ENCODE data around the gene FEN1. TPM values are rescaled to one million over a fixed set of nuclear protein-coding genes. Genes with fewer than 3 reads are reported as not detected.

FEN1 gene
- total RNA-seq, 2 donors from 2014 or later: 14.4 to 67.9 TPM

DNA sequence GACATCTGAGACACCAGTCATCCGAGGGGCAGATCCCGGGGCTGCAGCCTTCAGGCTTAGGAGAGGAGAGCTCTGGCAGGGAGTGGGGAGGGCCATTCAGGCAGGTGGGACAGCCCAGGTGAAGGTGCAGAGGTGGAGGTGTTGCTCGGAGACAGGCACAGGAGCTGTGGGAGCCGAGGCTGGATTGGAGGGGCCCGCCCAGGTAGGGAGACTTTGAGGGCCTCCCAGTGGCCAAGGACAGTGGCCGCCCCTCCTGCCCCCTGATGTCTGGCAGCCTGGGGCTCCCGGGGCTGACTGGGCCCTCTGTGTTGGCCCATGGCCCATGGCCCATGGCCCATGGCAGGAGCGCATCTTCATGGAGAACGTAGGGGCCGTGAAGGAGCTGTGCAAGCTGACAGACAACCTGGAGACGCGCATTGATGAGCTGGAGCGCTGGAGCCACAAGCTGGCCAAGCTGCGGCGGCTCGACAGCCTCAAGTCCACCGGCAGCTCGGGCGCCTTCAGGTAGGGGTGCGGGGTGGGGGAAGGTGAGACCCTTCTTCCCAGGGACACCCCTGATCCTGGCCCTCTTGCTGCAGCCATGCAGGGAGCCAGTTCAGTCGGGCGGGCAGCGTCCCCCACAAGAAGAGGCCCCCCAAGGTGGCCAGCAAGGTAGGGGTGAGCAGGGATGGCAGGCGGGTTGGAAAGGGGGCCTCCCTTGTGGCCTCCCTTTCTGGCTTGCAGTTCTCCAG, 13.6 kb upstream of the FEN1 start:
- Histone ChIP-seq H3K9me3 (no peaks in the 10 kb centered on the region), H3K4me3 (no peak overlapping the region), H3K9ac (ENCODE audit: low read depth in 2 of 2, low read length in 2 of 2) (no peak overlapping the region), H3K36me3 (no peaks in the 10 kb centered on the region), H3K27ac (no peak overlapping the region), H3K4me1 (no peaks in the 10 kb centered on the region), H3K27me3 (no peaks in the 10 kb centered on the region)
- intact Hi-C loops (cut with DNase I): no loop called here
- no peak for DNase-seq
- TF ChIP-seq, protein P1, sequence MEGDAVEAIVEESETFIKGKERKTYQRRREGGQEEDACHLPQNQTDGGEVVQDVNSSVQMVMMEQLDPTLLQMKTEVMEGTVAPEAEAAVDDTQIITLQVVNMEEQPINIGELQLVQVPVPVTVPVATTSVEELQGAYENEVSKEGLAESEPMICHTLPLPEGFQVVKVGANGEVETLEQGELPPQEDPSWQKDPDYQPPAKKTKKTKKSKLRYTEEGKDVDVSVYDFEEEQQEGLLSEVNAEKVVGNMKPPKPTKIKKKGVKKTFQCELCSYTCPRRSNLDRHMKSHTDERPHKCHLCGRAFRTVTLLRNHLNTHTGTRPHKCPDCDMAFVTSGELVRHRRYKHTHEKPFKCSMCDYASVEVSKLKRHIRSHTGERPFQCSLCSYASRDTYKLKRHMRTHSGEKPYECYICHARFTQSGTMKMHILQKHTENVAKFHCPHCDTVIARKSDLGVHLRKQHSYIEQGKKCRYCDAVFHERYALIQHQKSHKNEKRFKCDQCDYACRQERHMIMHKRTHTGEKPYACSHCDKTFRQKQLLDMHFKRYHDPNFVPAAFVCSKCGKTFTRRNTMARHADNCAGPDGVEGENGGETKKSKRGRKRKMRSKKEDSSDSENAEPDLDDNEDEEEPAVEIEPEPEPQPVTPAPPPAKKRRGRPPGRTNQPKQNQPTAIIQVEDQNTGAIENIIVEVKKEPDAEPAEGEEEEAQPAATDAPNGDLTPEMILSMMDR (IDR thresholded peaks at IDR 0.05): no peak

DNA sequence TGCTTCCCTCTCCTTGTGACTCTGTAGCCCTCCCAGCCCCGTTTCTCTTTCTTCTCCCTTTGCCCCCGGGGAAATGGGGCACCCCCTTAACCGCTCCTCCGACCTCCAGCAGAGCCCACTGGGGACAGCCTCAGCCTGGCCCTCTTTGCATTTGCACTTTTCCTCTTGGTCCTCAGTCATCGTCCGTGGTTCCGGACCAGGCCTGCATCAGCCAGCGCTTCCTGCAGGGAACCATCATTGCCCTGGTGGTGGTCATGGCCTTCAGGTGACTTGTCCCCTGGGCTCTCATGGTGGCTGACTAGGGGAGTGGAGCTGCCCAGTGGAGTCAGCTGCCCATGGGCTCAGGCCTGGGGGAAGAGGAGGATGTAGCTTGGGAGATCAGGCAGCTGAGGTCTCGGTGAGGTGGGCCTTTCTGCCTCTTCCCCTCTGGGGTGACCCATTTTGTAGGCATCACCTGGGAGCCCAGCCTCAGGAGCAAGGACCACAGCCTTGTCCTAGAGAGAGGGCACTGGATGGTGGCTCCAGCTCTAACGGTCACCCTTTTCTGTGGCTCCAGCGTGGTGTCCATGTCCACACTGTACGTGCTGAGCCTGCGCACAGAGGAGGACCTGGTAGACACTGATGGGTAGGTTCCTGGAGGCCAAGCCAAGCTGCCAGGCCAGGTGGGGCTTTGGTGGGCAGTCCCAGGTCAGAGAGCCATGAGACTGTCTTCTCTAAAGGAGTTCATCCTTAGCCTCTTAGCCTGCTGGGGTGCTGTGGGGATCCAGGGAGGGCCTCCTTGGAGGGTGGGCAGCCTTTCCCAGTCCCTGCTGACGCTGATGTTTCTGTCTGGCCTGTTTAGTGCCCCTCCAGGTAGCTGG, 12.8 kb upstream of the FEN1 start:
- H3K9ac ChIP-seq (ENCODE audit: low read depth in 2 of 2, low read length in 2 of 2): no peak overlapping the region
- TF ChIP-seq, protein P1 (IDR thresholded peaks at IDR 0.05): no peak
- H3K27ac ChIP-seq: no peak overlapping the region
- H3K27me3 ChIP-seq: no peaks in the 10 kb centered on the region
- no peak overlapping the region for H3K4me3 ChIP-seq
- H3K9me3 ChIP-seq: no peaks in the 10 kb centered on the region
- H3K4me1 ChIP-seq: no peaks in the 10 kb centered on the region
- H3K36me3 ChIP-seq: no peaks in the 10 kb centered on the region
- intact Hi-C loops (cut with DNase I): no loop called here
- DNase-seq: no peak

DNA sequence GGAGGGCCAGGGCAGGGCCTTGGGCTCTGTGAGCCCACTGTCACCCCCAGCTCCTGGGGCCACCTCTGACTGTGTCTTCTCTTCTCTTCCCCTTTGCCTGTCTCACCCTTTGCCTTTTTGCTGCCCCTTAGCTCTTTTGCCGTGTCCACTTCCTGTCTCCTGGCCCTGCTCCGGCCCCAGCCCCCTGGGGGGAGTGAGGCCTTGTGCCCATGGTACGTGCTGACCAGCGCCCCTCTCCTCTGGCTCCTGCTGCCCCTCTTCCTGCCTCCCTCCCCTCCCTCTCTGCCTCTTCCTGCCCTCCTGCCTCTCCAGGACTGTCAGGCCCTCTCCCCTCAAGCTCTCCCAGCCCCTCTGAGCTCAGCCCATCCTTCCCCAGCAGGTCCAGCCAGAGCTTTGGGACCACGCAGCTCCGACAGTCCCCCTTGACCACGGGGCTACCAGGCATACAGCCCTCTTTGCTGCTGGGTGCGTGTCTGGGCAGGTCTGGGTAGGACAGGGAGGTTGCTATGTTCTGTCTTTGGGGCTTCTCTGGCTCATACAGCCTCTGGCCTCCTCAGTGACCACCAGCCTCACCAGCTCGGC, 12.0 kb upstream of the FEN1 start:
- Histone ChIP-seq H3K9me3 (no peaks in the 10 kb centered on the region), H3K36me3 (no peaks in the 10 kb centered on the region), H3K9ac (ENCODE audit: low read depth in 2 of 2, low read length in 2 of 2) (no peak overlapping the region), H3K4me3 (no peak overlapping the region), H3K4me1 (no peaks in the 10 kb centered on the region), H3K27ac (no peak overlapping the region), H3K27me3 (no peaks in the 10 kb centered on the region)
- no peak for DNase-seq
- TF ChIP-seq, protein P1 (IDR thresholded peaks at IDR 0.05): no peak
- intact Hi-C loops (cut with DNase I): no loop called here

DNA sequence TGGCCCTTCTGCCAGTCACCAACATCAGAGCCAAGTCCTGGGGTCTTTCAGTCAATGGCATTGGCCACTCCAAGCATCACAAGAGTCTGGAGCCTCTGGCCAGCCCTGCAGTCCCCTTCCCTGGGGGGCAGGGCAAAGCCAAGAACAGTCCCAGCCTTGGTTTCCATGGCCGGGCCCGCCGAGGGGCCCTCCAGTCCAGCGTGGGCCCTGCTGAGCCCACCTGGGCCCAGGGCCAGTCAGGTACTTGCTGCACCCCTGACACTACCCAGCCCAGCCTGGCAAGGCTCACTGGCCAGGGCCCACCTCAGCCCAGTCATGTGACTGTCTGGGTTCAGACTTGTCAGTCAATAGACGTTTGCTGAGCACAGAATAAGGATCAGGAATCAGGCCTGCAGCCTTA, 11.1 kb upstream of the FEN1 start:
- TF ChIP-seq, protein P1 (IDR thresholded peaks at IDR 0.05): no peak
- H3K9ac ChIP-seq (ENCODE audit: low read depth in 2 of 2, low read length in 2 of 2): no peak overlapping the region
- no peak overlapping the region for H3K4me3 ChIP-seq
- H3K4me1 ChIP-seq: no peaks in the 10 kb centered on the region
- intact Hi-C loops (cut with DNase I): no loop called here
- H3K36me3 ChIP-seq: peaks cover 3% of the 10 kb centered on the region
- DNase-seq: no peak
- H3K9me3 ChIP-seq: no peaks in the 10 kb centered on the region
- no peaks in the 10 kb centered on the region for H3K27me3 ChIP-seq
- no peak overlapping the region for H3K27ac ChIP-seq

DNA sequence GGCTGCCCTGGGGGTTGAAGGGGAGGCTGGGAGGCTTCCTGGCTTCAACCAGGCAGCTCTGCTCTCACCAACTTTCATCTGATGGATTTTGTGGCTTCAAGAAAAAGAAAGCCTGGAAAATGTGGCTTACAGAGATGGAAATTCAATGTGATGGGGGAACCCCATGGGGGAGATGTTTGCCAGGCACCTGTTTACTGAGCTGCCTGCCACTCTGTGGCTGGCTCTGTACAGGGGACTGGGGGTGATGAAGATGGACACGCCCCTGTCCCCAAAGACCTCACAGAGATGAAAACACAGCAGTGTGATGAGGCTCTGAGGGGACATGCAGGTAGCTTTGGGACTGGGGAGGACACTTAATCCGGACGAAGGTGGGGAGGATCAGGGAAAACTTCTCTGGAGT, 10.4 kb upstream of the FEN1 start:
- H3K4me1 ChIP-seq: no peaks in the 10 kb centered on the region
- H3K27me3 ChIP-seq: no peaks in the 10 kb centered on the region
- H3K27ac ChIP-seq: no peak overlapping the region
- TF ChIP-seq, protein P1 (IDR thresholded peaks at IDR 0.05): no peak
- H3K9me3 ChIP-seq: no peaks in the 10 kb centered on the region
- intact Hi-C loops (cut with DNase I): no loop called here
- DNase-seq: no peak
- H3K4me3 ChIP-seq: no peak overlapping the region
- no peak overlapping the region for H3K9ac ChIP-seq (ENCODE audit: low read depth in 2 of 2, low read length in 2 of 2)
- H3K36me3 ChIP-seq: peaks cover 3% of the 10 kb centered on the region

All from colonic mucosa (tissue), 4 donors.